NCI-H1417 (cell line): ENCODE data around the gene CSPG4.
"Not testable (repeated sequence)": the region's sequence is repeated elsewhere in the genome, so short reads cannot be mapped to it uniquely, and the experiment has no call there.

Experiments
- DNase-seq, 3 experiments: peaks; one replicate each; lab custom pipeline; 2025; lab: John Stamatoyannopoulos, UW

Gene CSPG4, protein sequence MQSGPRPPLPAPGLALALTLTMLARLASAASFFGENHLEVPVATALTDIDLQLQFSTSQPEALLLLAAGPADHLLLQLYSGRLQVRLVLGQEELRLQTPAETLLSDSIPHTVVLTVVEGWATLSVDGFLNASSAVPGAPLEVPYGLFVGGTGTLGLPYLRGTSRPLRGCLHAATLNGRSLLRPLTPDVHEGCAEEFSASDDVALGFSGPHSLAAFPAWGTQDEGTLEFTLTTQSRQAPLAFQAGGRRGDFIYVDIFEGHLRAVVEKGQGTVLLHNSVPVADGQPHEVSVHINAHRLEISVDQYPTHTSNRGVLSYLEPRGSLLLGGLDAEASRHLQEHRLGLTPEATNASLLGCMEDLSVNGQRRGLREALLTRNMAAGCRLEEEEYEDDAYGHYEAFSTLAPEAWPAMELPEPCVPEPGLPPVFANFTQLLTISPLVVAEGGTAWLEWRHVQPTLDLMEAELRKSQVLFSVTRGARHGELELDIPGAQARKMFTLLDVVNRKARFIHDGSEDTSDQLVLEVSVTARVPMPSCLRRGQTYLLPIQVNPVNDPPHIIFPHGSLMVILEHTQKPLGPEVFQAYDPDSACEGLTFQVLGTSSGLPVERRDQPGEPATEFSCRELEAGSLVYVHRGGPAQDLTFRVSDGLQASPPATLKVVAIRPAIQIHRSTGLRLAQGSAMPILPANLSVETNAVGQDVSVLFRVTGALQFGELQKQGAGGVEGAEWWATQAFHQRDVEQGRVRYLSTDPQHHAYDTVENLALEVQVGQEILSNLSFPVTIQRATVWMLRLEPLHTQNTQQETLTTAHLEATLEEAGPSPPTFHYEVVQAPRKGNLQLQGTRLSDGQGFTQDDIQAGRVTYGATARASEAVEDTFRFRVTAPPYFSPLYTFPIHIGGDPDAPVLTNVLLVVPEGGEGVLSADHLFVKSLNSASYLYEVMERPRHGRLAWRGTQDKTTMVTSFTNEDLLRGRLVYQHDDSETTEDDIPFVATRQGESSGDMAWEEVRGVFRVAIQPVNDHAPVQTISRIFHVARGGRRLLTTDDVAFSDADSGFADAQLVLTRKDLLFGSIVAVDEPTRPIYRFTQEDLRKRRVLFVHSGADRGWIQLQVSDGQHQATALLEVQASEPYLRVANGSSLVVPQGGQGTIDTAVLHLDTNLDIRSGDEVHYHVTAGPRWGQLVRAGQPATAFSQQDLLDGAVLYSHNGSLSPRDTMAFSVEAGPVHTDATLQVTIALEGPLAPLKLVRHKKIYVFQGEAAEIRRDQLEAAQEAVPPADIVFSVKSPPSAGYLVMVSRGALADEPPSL (N-terminal part only)

DNA sequence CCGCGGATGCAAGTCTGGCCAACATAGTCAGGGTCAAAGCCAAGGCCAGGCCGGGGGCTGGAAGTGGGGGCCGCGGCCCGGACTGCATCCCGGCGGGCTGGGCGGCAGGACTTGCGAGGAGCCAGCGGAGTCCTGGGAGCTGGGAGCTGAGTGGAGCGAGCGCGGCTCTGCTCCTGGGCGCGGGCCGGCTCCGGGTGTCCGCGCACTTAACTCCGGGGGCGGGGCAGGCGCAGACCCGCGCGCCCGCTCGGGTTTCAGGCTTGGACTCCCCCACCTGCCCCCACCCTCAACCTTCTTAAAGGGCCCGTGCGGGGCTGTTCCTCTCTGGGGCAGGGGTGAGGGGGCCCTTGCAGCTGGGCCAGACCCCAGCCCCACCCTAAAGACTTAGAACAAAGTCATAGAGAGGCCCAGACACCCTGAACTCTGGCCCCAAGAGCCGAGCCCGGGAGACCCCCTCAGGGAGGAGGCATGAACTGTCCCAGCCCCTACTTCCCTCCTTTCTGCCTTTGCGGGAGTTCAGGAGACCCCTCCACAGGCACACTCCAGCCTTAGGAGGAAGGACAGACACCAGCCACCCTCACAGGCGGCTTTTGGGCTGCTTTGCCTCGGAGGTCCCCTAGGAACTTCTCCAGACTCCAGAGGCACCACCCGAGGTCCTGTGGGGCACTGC, at the start of gene CSPG4:
Gene CSPG4, minus strand, starts transcription at position 181 of the 670 bp plus-strand sequence. Its CDS starts 93 bp downstream, at position 88.
- peak; percentile 7 to 37 (median 15) for DNase-seq

DNA sequence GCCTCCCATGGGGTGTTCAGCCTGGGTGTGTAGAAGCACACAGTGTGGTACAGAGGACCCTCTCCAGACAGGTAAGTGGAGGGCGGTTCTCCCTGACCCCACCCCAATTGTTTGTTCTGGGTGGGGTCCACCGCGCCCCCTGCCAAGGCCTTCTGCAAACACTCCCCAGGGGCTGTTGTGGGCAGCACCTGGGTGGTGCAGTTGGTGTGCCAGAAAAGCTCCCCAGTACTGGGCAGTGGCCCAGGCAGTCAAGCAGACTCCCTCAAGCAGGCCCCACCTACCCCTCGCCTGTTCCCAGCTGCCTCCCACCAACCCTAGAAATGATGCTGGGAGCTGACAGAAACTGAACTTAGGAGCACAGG, 49.7 kb upstream of the CSPG4 start:
- not testable (repeated sequence) for DNase-seq

DNA sequence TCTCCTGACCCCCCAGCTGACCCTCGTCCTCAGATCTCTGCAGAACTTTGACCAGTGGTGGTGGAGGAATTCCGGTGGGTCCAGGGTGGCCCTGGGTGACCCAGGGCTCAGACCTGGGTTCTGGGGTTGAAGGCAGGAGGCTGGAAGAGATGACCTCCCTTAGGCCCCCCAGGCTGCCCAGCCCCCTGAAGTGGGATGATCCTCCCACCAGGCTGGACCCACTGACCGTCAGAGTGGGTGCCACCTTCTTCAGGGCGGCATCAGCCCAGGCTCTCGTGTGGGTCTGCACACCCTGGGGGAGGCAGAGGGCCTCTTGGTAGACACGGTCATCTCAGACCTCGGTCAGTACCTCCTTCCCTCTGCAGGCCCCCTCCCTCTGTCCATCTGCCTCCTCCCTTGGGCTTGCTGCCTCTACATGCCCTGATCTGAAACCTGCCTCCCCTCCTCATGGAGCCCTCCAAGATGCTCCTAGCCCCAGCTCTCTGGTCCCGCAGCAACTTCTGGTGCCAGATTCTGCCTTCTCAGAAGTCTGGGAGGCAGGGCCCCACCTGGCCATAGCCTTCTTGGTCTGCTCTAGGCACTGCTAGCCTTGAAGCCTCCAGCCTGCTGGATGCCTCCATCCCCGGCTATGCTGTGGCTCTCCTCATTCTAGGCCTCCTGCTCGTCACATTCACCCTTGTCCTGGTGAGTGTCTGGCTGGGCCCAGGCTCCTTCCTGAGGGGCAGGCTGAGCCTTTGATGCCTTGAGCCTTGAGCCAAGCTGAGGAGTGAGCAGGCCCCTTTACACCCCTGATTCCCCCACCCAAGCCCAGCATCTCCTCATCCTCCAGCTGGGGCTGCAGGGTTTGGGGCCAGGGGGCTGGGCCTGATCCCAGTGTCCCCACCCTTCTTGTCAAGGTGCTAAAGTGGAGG, 49.1 kb upstream of the CSPG4 start:
- no peak for DNase-seq

DNA sequence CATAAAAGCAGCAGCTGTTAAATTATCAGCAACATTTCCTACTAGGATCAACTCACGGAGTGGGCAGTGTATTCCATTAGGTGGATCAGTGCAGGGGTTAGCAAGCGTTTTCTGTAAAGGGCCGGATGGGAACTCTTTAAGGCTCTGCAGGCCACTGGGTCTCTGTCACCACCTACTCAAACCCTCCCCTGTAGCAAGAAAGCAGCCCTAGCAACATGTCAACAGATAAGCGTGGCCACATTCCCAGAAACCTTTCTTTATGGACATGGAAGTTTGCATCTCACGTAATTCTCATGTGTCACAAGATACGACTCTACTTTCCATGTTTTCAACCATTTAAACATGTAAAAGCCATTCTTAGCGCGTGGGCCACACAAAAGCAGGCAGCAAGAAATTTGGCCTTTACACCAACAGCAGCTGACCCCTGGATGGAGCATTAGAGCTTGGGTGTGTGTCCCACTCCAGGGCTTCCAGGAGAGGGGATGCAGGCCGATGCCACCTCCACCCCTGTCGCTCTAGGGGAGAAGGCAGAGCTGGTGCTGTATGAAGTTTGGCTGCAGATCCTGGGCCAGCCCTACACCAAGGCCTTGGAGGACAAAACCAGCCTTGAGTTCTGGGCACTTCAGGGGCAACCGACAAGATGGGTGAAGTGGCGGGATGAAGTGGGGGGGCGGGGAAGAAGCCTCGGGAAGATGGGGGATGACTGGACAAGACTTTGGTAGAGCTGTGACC, 48.2 kb upstream of the CSPG4 start:
- no peak for DNase-seq

DNA sequence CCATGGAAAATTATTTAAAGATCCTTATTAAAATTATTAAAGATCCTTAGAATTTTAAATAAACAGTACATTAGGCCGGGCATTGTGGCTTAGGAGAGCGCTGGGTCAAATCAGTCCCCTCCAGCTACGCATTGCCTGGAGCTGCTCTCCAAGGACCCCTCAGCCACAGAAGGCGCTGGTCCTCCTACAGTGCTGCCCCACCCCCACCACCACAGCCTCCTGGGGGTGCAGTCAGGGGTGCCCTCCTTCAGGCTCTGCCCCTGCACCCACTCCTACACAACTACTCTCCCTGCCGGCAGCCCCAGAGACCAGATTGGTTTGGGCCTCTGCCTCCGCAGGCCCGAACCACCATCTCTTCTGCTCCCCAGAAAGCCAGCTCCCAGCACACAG, 47.5 kb upstream of the CSPG4 start:
- DNase-seq = not testable (repeated sequence)

DNA sequence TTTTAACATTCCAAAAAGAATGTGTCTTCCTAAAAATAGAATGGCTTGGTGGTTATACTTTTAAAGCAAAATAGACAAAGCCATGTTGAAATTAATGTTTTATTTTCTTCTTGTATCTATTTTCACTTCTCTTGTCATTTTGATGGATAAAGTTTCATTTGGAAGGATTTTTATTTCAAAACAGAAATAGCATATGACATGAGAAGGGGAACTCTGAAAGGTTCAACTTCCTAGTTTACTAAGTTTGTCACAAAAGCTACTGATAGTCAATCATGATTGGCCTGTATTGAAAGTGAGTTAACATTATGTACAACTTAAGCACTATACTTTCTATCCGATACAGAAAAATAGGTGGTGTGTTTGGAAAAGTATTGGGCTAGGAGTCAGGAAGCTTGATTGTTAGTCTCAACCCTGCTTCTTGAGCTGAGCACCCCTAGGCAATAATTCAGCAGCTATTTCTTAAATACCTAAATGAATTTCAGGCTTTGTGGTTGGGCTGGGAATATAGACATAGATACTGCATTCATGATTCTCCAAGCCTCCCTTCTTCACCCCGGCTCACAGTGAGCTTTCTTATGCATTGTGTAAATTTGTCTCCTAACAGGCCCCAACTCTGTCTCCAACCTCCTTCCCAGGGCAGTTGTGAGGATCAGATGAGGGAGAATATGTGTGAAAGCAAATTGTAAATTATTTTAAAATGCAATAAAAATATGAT, 46.9 kb upstream of the CSPG4 start:
- DNase-seq = no peak

DNA sequence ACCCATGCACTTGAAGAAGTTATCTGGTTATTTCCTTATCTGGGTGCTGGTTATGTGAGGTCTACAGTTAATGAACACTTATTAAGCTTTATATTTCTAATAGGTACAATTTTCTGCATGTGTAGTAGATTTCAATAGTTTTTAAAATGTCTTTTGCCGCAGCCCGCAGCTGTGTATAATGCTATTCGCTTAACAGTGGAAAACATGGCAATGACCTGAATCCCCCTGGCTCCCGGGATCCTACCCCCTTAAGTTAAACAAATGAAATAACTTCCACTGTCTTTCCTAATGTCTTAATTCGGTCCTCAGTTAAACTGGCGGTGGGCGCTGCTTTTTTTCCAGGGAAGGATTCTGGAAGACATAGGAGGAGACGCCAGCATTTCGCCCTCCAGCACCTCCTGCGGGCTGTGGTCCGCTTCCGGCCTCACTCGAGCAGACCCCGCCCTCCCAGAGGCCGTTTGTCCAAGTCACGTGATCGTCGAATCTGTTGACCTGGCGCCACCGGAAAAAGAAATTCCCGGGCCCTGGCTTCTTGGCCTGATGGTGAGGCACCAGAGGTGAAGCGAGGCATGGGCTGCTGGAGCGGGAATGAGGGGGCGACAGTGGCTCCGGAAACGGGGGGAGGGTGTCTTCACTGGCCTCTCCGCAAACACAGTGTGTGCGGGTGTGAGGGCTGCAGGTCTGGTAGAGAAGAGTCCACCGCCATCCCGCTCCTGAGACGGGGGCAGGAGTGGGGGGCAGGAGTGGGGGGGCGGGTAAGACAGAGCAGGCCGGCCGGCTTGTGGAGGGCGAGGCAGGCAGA, 45.6 kb upstream of the CSPG4 start:
- DNase-seq = peak; percentile 78 to 97 (median 91)

DNA sequence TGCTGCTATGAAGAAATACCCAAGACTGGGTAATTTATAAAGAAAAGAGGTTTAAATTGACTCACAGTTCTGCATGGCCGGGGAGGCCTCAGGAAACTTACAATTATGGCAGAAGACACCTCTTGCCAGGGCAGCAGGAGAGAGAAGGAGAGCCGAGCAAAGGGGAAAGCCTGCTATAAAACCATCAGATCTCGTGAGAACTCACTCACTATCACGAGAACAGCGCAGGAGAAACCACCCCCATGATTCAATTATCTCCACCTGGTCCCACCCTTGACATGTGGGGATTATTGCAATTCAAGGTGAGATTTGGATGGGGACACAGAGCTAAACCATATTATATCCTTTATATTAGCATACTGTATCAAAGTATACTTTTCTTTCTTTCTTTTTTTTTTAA, 42.2 kb upstream of the CSPG4 start:
- not testable (repeated sequence) for DNase-seq

DNA sequence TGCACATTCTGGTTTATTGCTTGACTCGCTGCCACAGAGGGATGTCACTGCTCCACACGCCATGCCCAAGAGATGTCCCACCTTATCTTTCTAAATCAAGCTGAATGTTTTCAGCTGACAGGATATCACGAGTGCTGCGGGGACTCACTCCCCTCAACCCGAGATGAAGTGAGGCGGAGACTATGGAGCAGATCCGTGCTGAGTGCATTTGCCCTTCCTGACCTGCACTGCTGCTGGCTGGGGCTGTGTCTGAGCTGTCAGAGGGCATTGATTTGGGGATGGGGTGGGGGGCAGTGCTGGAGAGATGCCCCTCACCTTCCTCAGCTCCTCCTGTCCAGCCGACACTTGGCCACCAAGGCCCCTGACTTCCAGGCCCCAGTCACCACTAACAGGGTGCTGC, 40.5 kb upstream of the CSPG4 start:
- no peak for DNase-seq

DNA sequence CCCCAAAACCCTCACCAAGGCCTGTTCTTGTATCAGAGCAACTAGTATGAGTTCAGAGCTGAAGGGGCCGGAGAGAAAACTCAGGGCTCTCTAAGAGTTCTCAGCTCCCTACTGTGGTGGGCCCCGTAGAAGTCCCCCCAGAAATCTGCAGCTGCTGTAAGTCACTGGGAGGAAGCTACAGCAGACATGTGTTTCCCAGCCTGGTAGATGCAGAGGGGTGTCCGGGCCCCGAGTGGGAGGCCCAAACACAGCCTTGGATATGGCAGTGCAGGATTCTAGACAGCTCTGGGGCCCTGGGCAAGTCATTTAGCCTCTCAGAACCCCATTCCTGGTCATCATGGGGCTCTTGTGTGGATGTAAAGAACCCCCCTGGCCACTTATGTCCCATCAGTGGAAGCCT, 39.2 kb upstream of the CSPG4 start:
- DNase-seq = no peak

DNA sequence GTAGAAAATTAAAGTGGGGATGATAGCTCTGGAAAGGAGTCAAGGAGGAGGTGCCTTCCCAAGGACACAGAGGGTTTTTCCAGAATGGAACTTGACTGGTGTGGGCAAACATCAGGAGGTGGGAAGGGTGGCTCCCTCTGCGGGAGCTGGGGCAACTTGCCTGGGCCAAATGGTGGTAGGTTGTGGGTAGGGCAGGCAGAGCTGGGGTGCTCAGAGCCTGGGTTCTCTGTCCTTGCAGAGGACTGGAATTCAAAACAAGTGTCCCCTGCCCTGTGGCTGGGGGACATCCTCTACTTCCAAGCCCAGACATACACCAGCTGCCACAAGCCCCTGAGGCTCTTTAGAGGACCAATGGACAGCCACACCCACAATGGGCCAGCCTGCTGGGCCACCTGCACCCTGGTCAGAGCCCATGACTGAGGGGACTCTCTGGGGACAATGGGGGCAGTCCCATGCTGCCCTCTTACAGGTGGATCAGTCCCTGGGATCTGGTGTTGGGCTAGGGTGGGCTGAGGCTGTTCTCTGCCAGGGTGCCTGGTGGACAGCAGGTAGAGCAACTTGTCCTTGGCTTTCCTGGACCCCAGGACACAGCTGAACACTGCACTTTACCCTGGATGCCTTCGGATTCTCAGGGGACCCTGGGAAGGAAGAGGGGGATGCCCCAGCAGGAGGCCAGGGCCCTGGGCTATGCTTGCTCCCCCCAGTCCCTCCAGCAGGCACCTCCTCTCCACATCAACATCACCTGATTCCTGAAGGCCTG, 38.6 kb upstream of the CSPG4 start:
- no peak for DNase-seq

DNA sequence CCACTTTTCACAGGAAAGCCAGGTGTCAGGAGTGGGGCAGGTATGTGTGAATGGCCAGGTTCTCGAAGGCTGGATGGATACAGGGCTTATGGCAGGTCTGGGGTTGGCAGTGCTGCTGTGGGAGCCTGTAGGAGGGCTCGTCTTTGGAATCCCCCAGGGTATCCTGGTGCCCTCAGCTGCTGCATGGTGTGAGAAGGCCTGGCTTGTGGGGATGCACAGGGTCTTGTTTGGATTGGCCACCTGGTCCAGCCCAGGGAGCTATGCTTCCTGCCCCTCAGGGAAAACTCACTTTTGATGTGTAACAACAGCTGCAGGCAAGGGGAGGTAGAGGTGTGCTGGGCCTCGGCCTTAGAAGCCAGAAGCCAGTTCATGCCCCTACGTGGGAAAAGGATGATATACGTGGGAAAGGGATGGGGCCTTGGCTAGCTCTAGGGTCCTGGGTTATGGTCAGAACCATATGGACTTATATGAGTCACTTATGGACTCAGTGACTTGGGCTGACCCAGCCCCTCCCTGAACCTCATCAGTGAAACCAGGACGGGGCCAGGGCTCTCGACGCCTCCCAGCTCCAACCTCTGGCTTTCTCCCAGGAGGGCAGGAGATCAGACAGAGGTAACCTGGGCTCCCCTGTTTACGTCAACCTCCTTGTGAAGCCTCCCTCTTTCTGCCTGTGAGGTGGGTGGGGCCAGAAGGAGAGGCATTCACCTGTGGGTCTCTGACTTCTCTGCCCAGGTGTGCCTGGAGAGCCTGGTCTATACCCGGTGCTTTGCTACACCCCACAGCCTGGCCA, 37.8 kb upstream of the CSPG4 start:
- DNase-seq = peak in 1 of 3 experiments; percentile 12

DNA sequence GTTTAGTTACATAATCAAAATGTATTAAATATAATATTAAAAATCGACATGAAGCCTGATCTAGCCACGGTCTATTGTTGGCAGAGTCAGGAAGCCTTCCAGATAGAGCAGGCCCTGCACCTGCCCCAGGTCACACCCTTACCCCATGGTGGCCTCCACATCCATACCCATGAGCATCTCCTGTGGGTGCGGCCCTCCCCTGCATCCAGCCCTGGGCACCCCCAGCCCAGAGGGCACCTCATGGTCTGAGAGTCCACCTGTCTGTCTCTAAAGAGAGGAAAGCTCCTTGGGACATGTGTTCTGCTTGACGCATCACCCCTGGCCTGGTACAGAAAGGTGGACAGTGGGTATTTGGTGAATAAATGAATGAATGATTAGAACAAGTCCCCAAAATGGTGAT, 37.2 kb upstream of the CSPG4 start:
- no peak for DNase-seq

DNA sequence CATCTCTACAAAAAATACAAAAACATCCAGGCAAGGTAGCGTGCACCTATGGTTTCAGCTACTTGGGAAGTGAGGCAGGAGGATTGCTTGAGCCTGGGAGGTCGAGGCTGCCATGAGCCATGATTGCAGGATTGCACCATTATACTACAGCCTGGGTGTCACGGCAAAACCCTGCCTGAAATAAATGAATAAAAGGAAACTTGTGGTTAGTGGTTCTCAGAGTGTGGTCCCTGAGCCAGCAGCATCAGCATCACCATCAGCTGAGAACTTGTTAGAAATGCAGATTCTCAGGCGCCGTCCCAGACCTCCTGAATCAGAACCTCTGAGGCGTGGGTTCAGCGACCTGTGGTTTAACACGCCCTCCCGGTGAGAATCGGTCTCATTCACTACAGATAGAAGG, 36.2 kb upstream of the CSPG4 start:
- not testable (repeated sequence) for DNase-seq

DNA sequence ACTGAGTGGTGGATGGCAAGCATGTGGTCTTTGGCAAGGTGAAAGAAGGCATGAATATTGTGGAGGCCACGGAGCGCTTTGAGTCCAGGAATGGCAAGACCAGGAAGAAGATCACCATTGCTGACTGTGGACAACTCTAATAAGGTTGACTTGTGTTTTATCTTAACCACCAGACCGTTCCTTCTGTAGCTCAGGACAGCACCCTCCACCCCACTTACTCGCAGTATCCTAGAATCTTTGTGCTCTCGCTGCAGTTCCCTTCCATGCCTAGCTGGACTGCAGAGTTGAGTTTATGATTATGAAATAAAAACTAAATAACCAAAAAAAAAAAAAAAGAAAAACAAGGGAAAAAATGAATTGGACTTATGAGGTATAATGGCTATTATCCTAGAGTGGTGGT, 34.5 kb upstream of the CSPG4 start:
- DNase-seq = not testable (repeated sequence)

DNA sequence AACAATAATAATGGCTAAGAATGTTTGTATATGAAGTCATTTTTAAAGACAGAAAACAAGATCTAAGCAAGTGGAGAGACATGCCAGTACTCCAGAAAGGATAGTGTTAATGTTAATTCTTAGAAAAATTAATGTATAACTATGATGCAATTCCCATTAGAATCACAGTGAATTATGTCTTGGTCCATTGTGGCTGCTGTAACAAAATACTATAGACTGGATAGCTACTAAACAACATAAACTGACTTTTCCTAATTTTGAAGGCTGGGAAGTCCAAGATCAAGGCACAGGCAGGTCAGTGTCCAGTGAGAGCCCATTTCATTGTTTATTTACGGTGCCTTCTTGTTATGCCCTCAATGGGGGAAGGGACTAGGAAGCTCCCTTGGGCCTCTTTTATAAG, 32.7 kb upstream of the CSPG4 start:
- no peak for DNase-seq

DNA sequence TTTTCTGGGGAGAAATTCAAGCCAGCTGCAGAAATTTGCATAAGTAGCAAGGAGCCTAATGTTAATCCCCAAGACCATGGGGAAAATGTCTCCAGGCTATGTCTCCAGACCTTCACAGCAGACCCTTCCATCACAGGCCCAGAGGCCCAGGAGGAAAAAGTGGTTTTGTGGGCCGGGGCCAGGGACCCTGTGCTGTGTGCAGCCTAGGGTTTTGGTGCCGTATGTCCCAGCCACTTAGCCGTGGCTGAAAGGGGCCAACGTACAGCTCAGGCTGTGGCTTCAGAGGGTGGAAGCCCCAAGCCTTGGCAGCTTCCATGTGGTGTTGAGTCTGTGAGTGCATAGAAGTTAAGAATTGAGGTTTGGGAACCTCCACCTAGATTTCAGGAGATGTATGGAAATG, 29.7 kb upstream of the CSPG4 start:
- not testable (repeated sequence) for DNase-seq
